Measurements from ENCODE around the gene CHRNB2. TPM values are rescaled to one million over a fixed set of nuclear protein-coding genes. Genes with fewer than 3 reads are reported as not detected.

The CHRNB2 gene
- total and polyA plus RNA-seq, 9 donors, result 0.04 to 0.25 (median 0.15) TPM; not detected in 3

DNA sequence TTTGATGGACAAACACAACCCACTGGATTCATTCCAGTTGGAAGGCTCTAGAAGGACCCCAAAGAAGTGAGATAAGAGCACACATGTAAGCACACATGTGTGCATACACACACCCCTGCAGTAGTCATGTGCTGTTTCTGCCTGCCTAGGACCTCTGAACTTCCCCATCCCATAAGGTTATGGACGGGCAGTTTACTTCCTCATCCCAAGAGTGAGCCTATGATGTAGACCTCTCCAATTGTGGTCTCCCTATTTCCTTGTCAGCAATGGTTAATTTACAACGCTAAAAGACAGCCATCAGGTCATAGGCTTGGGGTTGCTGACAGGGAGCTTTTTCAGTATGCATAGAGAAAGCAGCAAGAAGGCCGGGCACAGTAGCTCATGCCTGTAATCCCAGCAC, 55.8 kb downstream of the CHRNB2 start:
- H3K4me1 ChIP-seq (ENCODE audit: insufficient read depth), result peaks cover 4% of the 10 kb centered on the region
- H3K27me3 ChIP-seq, result no peaks in the 10 kb centered on the region
- no peak overlapping the region for H3K4me3 ChIP-seq
- H3K9me3 ChIP-seq, result no peaks in the 10 kb centered on the region
- TF ChIP-seq POLR2A (IDR thresholded peaks at IDR 0.05), result no peak
- TF ChIP-seq EP300 (IDR thresholded peaks at IDR 0.05), result no peak
- TF ChIP-seq, protein P1, sequence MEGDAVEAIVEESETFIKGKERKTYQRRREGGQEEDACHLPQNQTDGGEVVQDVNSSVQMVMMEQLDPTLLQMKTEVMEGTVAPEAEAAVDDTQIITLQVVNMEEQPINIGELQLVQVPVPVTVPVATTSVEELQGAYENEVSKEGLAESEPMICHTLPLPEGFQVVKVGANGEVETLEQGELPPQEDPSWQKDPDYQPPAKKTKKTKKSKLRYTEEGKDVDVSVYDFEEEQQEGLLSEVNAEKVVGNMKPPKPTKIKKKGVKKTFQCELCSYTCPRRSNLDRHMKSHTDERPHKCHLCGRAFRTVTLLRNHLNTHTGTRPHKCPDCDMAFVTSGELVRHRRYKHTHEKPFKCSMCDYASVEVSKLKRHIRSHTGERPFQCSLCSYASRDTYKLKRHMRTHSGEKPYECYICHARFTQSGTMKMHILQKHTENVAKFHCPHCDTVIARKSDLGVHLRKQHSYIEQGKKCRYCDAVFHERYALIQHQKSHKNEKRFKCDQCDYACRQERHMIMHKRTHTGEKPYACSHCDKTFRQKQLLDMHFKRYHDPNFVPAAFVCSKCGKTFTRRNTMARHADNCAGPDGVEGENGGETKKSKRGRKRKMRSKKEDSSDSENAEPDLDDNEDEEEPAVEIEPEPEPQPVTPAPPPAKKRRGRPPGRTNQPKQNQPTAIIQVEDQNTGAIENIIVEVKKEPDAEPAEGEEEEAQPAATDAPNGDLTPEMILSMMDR (IDR thresholded peaks at IDR 0.05), result no peak
- DNase-seq, result no peak
- WGBS, 3 donors, result 91 to 92% (median 92%) methylated on average over 3 of the region's 3 CpGs
- H3K36me3 ChIP-seq, result no peaks in the 10 kb centered on the region
- intact Hi-C loops (cut with DNase I), result no loop called here
- H3K27ac ChIP-seq, result no peak overlapping the region

DNA sequence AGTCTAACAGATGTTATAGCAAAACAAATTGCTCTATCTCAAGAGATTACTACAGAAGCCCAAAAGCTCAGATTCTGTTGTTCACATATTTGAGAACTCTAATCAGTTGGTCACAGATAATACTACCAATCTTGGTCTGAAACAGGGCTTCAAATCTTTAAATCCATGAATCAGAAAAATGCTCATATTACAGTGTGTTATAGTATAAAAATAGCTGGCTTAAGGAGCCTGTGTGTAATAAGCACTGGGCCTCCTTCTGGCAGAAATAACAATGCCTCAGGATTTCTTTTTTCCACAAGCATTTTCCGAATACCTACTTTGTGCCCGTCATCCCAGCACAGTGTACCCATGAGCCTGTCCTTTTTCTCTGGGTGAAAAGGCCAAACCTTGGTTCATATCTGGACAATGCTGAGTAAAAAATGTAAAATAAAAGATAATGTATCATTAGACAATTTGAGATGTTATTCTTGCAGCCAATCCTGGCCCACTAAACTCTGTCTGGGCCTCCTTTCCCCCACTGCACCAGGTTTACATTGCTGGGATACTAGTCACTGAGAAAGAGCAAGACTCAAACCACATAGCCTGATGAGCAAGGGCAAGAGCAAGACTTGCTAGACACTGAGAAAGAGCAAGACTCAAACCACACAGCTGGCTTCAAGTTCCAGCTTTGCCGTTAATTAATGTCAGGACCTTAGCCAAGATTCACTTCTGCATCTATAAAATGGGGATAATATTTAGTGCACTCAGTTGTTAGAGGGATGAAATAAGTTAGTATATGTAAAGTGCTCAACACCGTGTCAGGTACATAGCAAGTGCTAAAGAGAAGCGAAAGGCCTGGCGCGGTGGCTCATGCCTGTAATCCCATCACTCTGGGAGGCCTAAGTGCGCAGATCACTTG, 57.4 kb downstream of the CHRNB2 start:
- intact Hi-C loops (cut with DNase I), result no loop called here
- WGBS, 3 donors, result 69 to 82% (median 75%) methylated on average over 8 of the region's 8 CpGs
- H3K9me3 ChIP-seq, result no peaks in the 10 kb centered on the region
- H3K4me1 ChIP-seq (ENCODE audit: insufficient read depth), result peaks cover 4% of the 10 kb centered on the region
- H3K36me3 ChIP-seq, result no peaks in the 10 kb centered on the region
- H3K27ac ChIP-seq, result no peak overlapping the region
- DNase-seq, result no peak
- TF ChIP-seq EP300 (IDR thresholded peaks at IDR 0.05) (no peak), POLR2A (IDR thresholded peaks at IDR 0.05) (no peak)
- TF ChIP-seq, protein P1 (IDR thresholded peaks at IDR 0.05), result no peak
- no peaks in the 10 kb centered on the region for H3K27me3 ChIP-seq
- H3K4me3 ChIP-seq, result no peak overlapping the region

DNA sequence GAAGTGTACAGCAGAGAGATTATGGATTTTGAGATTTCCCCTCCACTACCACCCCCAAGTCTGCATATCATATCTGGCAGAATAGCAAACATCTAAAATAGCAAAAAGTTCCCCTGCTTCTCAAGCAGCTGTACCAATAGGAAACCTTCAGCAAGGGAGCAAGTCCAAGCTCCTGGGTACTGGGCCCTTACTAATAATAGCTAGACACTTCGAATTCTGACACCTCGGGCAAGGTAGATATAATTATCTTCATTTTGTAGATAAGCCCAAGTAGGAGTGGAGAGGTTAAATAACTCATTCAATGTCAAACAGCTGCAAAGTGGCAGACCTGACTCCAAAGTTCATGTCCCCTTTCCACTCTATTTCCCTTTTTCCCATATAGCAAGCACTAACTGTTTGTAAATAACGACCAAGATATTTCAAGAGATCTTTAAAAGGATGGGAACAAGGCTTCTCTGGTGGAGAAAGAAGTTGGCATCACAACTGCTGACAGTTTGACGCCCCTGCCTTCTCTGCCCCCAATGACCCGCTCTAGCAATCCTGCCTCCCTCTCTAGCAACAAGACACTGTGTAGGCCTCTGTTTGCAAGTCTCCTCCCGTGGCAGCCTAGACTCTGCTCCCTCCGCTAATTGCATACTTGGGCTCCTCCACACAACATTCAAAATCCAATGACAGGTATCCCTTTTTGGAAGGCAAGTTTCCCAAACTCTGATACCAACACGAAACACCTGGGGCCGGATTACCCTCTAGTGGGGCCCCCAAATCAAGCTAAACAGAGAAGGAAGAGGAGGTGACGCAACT, 59.1 kb downstream of the CHRNB2 start:
- Histone ChIP-seq H3K36me3 (no peaks in the 10 kb centered on the region), H3K27ac (peak overlapping the region; percentile 76 to 80), H3K4me1 (ENCODE audit: insufficient read depth) (peaks cover 4% of the 10 kb centered on the region), H3K9me3 (no peaks in the 10 kb centered on the region), H3K4me3 (peak overlapping the region; percentile 87), H3K27me3 (no peaks in the 10 kb centered on the region)
- 8 to 15% (median 11%) methylated on average over 10 of the region's 10 CpGs for WGBS, 3 donors
- intact Hi-C loops (cut with DNase I), result no loop called here
- TF ChIP-seq, protein P1 (IDR thresholded peaks at IDR 0.05), result no peak
- no peak for TF ChIP-seq EP300 (IDR thresholded peaks at IDR 0.05)
- TF ChIP-seq POLR2A (IDR thresholded peaks at IDR 0.05), result no peak
- no peak for DNase-seq

DNA sequence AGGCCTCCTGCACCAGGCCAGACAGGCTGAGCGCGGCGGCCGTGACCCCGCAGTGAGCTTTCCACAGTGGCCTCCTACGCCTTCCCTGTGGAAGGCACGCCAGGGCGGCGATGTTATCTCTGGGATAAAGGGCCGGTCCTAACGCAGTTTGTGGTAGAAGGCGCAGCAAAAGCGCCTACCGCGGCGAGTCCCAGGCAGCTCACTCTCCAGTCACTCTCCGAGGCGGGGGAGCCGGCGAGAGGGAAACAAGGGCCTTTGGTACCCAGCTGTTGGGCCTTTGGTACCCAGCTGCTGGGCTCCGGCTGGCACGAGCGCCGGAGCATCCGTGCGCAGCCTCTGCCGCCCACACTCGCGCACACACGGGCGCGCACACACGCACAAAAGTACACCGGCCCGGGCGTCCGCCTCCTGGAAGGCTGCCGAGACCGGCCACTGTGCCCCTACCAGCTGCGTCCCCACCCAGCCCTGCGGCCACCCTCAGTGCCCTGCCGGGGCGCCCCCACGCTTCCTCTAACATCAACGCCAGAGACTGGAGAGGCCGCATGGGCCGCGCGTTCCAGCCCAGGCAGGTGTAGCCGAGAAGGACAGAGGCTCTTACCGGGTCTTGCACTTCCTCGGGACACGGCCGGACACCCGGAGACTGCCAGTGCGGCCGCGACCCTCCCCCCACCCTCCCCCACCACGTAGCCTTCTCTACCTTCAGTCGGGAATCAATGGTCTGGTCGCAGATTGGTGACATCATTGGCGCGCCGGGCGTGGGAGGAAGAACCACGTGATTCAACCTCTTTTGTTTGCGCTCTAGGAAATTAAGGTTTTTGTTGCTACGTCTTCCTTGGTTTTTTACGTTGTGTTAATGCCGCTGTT, 59.9 kb downstream of the CHRNB2 start:
- peak; percentile 83 to 93 (median 90) for DNase-seq
- Histone ChIP-seq H3K36me3 (no peaks in the 10 kb centered on the region), H3K27me3 (no peaks in the 10 kb centered on the region), H3K27ac (peak overlapping the region; percentile 76 to 80), H3K9me3 (no peaks in the 10 kb centered on the region), H3K4me3 (peak overlapping the region; percentile 87), H3K4me1 (ENCODE audit: insufficient read depth) (peaks cover 4% of the 10 kb centered on the region)
- 0 to 1% (median 0%) methylated on average over 69 to 70 of the region's 70 CpGs for WGBS, 3 donors
- peak; percentile 22 for TF ChIP-seq POLR2A (IDR thresholded peaks at IDR 0.05)
- TF ChIP-seq EP300 (IDR thresholded peaks at IDR 0.05), result no peak
- intact Hi-C loops (cut with DNase I), result no loop called here

Data from ovary (tissue), 9 donors.